ENCODE data around the gene PEAR1.

DNA sequence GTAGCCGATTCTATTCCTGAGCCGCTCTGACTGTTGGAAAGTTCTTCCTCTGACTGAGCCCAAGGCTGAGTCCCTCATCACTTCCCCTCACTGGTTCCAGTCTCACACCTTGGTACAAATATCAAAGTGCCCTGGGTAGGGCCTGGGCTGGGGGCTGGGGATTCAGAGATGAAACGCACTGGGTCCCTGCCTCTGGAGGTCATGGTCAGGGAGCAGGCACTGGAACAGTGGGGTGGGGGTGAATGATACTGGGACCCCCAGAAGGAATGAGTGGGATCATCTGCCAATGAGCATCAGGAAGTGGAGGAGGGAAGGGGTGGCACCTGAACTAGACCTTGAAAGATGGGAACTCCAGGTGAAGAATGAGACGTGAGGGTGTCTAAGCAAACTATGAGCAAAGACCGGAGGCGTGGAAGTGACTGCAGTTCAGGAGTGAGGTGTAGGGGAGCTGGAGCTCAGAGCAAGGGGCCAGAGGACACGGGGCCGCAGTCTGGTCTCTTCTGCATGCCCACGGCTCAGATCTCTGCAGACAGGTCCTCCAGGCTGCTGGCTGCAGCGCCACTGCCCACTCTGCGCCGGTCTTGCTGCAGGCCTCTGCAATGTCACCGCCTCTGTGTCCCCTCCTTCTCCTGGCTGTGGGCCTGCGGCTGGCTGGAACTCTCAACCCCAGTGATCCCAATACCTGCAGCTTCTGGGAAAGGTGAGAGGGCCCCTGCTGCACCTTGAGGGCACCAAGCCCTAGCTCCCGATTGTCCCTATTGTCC is 10.0 kb downstream of the PEAR1 start:
- TF ChIP-seq, protein P1, sequence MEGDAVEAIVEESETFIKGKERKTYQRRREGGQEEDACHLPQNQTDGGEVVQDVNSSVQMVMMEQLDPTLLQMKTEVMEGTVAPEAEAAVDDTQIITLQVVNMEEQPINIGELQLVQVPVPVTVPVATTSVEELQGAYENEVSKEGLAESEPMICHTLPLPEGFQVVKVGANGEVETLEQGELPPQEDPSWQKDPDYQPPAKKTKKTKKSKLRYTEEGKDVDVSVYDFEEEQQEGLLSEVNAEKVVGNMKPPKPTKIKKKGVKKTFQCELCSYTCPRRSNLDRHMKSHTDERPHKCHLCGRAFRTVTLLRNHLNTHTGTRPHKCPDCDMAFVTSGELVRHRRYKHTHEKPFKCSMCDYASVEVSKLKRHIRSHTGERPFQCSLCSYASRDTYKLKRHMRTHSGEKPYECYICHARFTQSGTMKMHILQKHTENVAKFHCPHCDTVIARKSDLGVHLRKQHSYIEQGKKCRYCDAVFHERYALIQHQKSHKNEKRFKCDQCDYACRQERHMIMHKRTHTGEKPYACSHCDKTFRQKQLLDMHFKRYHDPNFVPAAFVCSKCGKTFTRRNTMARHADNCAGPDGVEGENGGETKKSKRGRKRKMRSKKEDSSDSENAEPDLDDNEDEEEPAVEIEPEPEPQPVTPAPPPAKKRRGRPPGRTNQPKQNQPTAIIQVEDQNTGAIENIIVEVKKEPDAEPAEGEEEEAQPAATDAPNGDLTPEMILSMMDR (IDR thresholded peaks at IDR 0.05): no peak
- TF ChIP-seq POLR2A (IDR thresholded peaks at IDR 0.05) (no peak), EP300 (IDR thresholded peaks at IDR 0.05) (no peak)
